GM21737 (cell line): ENCODE data around the gene RIN3.

Experiments used
- ATAC-seq: cut with Tn5 transposase; IDR thresholded peaks from one replicate; pipeline ENCODE4 v1.9.1; 2021; ENCODE audit warnings: mild to moderate bottlenecking, moderate library complexity; ENCODE audit not compliant: unreplicated experiment

RIN3 gene

GRCh38 chr14:92590941-92591340 is 77.4 kb downstream of the RIN3 start:
- no peak for ATAC-seq

GRCh38 chr14:92591346-92591745 is 77.8 kb downstream of the RIN3 start:
- no peak for ATAC-seq

- no peak for ATAC-seq
These were observed 81.7 kb downstream of the RIN3 start for GRCh38 chr14:92595267-92595666.

GRCh38 chr14:92596331-92596907 is 82.8 kb downstream of the RIN3 start:
- no peak for ATAC-seq

GRCh38 chr14:92597906-92598905 is 84.6 kb downstream of the RIN3 start:
- no peak for ATAC-seq

- no peak for ATAC-seq
These were observed 86.2 kb downstream of the RIN3 start for GRCh38 chr14:92599811-92600210.

GRCh38 chr14:92600318-92601053 is 86.9 kb downstream of the RIN3 start:
- ATAC-seq, result no peak

- ATAC-seq, result no peak
These were observed 87.6 kb downstream of the RIN3 start for GRCh38 chr14:92601131-92601710.

- no peak for ATAC-seq
These were observed 88.3 kb downstream of the RIN3 start for GRCh38 chr14:92601757-92602417.

- no peak for ATAC-seq
These were observed 90.0 kb downstream of the RIN3 start for GRCh38 chr14:92603309-92604242.

- ATAC-seq, result no peak
These were observed 91.8 kb downstream of the RIN3 start for GRCh38 chr14:92605274-92605940.

- ATAC-seq, result no peak
These were observed 93.7 kb downstream of the RIN3 start for GRCh38 chr14:92607251-92607650.

GRCh38 chr14:92607702-92608429 is 94.3 kb downstream of the RIN3 start:
- ATAC-seq, result no peak

- no peak for ATAC-seq
These were observed 96.4 kb downstream of the RIN3 start for GRCh38 chr14:92609955-92610354.

- ATAC-seq, result no peak
These were observed 97.3 kb downstream of the RIN3 start for GRCh38 chr14:92610849-92611271.

- no peak for ATAC-seq
These were observed 99.6 kb downstream of the RIN3 start for GRCh38 chr14:92613008-92613658.

GRCh38 chr14:92613681-92614260 is 100.2 kb downstream of the RIN3 start:
- no peak for ATAC-seq
